ENCODE results near the gene CD163L1.
"Not testable (repeated sequence)": the region's sequence is repeated elsewhere in the genome, so short reads cannot be mapped to it uniquely, and the experiment has no call there.

Gene CD163L1

DNA sequence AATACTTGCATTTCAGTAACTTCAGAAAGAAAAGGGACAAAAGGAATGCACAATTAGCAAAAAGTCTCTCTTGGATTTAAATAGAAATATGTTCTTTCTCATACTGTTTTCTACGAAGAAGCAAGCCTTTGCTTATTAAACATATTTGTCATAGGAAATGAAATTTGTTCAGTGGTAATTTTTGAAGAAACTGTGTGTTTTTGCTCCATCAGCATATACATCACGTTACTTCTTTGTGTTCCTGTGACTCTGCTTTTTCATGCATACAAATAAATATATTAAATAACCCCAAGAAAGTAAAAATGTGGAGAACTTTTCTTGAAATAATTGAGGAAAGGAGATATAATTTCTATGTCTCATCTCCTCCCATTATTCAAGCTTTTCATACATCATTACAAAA is 39.7 kb downstream of the CD163L1 start:
- no peak for DNase-seq (ENCODE audit: low read depth)

DNA sequence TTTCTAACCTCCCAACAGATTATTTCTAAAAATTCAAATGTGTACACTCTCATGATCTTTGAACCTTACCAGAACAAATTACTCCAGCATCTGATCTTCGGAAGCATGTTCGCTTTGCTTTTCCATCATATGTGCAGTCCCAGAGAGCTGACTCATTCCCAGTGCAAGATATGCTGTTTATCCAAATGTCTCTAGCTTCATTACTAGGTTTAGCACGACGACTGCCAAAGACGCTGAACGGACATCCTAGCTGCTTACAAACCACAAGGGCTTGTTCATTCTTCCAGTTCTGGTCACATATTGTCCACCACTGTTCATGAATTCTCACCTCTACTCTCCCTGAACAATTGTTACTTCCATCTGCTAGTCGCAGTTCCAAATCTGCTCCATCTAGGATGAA is 40.5 kb downstream of the CD163L1 start:
- no peak for DNase-seq (ENCODE audit: low read depth)

DNA sequence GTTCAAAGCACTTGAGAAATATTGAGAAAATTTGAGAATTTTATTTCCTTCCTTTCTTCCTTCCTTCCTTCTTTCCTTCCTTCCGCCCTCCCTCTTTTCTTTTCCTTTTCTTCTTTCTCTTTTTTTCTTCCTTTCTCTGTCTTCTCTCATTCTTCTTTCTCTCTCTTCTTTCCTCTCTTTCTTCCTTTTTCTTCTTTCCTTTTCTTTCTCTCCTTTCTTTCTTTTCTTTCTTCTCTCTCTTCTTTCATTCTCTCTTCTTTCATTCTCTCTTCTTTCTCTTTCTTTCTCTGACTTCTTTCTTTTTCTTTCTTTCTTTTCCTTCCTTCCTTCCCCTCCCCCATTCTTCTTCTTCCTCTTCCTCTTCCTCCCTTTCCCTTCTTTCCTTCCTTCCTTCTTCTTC is 44.9 kb downstream of the CD163L1 start:
- no peak for DNase-seq (ENCODE audit: low read depth)

DNA sequence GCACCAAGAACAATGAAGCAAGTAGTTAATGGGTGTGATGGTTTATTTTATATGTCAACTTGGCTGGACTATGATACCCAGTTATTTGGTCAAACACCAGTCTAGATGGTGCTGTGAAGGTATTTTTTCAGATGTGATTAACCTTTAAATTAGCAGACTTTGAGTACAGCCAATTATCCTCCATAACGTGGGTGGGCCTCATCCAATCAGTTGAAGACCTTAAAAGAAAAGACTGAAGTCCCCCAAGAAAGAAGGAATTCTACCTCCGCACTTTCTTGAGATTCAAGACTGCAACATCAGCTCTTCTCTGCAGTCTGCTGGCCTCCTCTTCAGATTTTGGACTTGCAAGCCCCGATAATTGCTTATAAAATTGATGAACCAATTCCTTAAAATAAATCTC is 47.5 kb downstream of the CD163L1 start:
- no peak for DNase-seq (ENCODE audit: low read depth)

DNA sequence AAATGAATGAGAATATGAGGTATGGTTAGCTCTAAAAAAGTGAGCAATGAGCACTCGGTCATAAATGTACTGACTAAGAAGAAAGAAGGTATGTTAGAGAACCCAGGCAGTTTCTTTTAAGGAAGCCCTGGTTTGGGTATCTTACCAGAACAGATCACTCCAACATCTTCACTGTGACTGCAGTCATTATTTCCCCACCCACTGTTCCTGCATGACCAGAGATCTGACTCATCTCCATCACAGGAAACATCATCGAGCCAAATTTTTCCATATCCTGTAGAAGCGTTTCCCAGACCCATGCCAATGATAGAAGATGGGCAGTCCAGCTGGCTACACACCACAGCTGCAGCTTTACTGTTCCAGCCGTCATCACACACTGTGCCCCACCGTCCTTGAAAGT is 48.0 kb downstream of the CD163L1 start:
- no peak for DNase-seq (ENCODE audit: low read depth)

DNA sequence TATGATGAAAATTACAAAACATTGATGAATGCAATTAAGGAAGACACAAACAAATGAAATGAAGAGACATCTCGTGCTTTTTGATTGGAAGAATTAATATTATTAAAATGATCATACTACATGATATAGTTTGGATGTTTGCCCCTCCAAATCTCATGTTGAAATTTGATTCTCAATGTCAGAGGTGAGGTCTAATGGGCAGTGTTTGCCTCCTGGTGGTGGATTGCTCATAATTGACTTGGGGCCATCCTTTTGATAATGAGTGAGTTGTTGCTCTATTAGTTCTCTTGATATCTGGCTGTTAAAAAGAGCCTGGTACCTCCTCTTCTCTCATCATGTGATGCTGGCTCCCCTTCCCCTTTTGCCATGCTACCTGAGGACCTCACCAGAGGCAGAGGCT is 56.7 kb downstream of the CD163L1 start:
- DNase-seq (ENCODE audit: low read depth) = no peak

DNA sequence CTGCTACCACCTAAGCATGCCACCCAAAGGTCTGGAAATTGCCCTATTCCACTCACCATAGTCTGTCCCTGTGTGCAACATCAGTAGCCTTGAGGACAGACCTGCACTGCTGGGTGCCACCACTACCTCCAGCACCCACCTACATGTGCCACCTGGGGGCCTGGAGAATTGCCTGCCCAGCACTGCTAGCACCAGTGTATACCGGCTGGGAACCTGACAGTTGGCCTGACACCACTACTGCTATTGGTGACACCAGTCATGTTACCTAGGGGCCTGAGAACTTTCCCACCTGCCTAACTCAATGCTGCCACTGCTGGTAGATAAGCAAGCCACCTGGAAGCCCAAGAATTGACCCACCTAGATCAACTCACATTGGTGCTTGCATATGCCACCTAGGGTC is 60.8 kb downstream of the CD163L1 start:
- DNase-seq (ENCODE audit: low read depth) = no peak

DNA sequence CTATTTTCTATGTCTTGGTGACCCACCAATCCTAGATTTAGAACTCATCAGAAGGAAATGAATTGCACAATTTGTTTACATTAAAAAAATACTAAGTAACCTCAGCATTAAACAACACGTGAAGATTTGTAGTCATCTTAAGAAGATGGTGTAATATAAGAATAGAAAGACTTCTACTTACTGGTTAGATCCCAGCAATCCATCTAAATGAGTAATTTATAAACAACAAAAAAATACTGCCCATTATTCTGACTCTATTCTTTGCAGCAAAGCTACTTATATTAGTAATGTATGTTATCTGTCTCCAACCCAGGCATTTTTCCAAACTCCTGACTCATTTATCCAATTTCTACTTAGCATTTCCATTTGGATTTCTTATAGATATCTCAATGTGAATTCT is 67.8 kb downstream of the CD163L1 start:
- no peak for DNase-seq (ENCODE audit: low read depth)

DNA sequence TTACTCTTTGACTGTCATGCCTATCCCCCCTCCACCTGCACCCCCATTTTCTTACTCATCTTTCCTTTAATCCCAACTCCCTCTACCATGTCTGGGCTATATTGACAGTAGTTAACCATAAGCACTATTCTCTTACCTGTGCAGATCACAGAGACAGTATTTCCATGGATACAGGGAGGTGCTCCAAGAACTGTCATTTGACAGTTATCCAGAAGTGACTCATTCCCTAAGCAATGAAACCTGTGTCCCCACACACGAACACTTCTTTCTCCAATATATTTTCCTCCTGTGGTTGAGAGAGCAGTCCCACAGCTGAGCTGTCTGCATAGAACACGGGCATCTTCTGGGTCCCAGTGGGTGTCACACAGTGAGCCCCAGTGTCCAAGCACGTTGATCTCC is 68.8 kb downstream of the CD163L1 start:
- no peak for DNase-seq (ENCODE audit: low read depth)

DNA sequence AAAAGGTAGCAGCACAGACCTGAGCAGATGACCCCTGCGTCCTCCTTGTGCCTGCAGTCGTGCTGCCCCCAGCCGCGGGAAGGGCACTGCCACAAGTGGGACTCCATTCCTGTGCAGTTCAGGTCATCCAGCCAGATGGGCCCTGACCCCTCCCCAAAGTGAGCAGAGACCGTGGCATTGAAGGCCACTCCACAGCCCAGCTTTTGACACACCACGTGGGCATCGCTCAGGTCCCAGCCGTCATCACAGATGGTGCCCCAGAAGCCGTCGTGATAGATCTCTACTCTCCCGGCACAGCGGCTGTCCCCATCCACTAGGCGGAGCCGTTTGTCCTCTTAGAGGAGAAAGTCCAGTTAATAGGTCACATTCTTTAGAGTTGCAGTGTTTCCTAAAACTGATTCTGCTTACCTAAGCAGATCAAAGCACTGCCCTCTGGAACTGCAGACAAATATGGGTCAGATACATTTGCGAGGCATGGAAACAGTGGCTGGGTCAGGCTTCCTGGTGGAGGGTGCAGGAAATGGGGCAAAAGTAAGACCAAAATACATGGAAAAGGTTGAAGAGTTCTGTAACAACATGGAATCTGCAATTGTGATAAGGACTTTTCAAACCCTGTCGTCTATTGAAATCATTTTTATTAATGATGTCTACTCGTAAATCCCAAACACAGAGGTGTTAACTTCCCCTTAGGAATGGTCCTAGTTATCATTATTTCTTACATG is 69.4 kb downstream of the CD163L1 start:
- no peak for DNase-seq (ENCODE audit: low read depth)

DNA sequence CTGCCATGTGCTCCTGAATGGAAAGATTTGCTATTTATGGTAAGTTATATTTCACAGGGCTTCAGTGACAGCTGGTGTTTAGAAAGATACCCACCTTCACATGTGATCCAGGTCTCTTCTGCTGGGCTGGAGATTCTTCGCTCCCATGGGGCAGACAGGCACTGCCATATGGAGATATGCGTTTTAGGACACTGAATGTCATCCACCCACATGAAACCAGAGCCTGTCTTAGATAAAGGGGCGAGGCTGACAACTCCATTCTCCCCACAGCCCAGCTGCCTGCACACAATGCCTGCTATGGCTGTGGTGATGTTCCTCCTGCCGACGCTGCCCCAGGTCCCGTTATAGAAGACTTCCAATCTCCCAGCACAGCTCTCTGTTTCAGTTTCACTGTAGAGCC is 70.7 kb downstream of the CD163L1 start:
- no peak for DNase-seq (ENCODE audit: low read depth)

DNA sequence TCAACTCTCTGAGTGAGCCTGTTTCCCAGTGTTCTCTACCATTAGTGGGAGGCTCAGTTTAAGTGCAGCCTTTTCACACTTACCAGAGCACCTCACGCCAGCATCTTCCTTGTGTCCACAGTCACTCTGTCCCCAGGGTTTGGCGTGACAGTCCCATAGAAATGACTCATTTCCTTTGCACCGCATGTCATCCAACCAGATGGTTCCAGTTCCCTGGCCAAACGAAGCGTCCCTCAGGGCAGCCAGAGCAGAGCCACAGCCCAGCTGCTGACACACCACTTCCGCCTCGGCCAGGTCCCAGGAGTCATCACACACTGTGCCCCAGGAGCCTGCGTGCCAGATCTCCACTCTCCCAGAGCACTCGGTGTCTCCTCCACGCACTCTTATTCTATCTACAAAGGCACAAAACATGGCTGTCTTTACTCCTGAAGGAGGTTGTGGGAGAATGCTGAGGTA is 74.7 kb downstream of the CD163L1 start:
- DNase-seq (ENCODE audit: low read depth) = no peak

DNA sequence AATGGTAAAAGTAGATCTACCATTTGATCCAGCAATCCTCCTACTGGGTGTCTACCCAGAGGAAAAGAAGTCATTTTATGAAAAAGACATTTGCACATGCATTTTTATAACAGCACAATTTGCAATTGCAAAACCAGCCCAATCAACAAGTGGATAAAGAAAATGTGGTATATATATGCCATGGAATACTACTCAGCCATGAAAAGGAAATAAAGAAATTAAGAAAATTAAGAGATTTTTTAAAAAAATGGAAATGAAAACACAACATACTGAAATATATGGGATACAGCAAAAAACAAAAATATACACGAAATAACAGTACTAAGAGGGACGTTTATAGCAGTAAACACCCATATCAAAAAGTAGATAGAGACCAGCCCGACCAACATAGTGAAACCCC is 81.2 kb downstream of the CD163L1 start:
- no peak for DNase-seq (ENCODE audit: low read depth)

DNA sequence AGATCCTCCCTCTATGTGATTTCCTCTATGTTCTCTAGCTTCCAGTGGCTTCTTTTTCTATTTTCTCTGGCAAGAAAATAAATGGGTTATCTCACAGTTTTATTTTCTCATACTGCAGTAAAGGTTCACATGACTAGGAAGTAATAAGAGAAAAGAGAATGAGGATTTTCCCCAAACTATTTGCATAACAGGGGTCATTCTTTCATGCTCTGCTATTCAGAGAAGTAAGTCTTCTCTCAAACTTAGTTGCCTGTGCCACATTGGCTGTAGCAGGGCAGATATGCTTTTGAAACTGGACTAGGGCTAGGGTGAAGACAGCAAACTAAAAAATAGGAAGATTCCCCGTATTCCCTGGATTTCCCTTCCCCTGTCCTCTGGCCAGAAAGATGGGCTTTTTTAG is 82.7 kb downstream of the CD163L1 start:
- DNase-seq (ENCODE audit: low read depth) = no peak

DNA sequence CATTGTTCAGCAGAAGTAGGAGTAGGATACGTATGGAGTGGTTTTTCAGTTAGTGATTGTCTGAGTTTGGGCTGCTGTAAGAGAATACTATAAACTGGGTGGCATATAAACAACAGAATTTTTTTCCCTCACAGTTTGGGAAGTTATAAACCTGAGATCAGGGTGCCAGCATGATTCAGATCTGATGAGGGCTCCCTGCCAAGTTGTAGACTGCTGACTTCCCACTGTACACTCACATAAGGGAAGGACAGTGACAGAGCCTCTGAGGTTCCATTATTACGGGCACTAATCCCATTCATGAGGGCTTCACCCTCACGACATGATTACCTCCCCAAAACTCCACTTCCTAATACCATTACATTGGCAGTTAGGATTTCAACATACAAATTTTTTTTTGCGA is 89.4 kb downstream of the CD163L1 start:
- DNase-seq (ENCODE audit: low read depth) = no peak

DNA sequence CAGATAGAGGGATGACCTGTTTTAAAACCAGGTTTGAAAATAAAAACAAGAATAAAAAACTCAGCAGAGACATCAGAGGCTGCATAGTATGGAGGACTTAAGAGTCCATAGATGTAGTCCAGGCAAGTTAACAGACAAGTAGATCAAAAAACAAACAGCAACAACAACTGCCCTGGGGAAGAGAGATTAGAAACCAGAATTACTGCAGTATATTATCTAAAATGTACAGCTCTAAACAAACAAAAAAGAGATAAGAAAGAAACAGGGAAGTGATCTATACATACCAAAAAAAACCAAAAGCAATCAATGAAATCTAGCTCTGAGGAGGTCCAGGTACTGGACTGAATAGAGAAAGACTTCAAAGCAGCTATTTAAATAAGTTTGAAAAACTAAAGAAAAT is 91.3 kb downstream of the CD163L1 start:
- DNase-seq (ENCODE audit: low read depth) = no peak

DNA sequence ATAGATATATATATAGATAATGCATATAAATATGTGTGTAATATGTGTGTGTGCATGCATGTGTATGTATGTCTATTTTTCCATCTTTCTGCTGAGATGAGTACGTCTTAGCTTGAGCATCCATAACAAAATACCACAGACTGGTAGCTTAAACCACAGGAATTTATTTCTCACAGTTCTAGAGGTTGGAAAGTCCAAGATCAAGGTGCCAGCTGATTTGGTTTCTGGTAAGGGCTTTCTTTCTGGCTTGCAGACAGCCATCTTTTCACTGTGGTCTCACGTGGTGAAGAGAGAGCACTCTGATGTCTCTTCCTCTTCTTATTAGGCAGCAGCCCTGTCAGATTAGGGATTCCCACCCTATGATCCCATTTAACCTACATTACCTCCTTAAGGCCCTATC is 92.8 kb downstream of the CD163L1 start:
- DNase-seq (ENCODE audit: low read depth) = no peak

DNA sequence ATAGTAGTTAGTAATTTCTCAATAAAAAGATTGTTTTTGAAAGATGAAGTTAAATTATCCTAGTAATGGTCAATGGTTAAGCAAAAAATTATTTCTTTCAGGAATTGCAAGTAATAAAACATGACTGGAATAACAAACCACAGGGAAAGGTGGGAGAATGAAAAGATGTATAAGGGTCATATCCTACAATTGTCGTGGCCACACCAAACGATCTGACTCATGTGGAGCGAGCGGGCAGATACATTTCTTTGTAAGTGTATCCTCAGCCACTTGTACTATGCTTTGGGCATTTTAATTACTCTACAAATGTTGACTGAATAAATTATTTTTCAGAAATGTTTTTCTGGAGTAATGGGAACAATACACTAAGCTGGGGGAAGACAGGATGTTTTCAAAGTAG is 94.5 kb downstream of the CD163L1 start:
- DNase-seq (ENCODE audit: low read depth) = no peak

DNA sequence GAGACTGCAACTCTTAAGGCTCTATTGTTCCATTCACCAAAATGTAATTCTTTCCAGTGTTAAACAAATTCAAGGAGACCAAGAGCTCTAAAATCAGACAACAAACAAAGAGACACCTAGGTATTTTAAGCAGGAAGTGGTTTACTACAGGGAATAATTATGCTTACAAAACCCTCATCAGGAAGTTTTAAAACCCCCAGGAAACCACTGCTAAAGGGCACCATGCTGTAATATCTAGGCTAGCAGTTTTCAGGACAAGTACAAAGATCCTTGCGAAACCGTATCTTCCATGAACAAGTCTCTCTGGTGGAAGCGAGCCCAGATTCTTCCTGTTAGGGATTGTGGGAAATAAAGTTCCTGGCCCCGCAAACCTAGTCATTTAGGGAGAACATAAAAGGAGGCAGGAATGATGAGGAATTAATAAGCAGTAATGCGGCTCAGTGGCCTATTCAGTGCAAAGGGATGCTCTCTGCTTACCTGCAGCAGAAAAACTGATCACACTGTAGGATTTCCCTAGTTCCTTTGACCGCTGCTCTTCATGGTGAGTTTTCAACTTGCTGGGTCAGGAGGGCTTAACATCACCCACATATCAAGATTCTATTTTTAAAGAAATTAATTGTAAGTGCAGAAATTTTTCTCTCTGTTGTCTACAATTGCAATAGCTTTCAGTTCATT is 97.3 kb downstream of the CD163L1 start:
- DNase-seq (ENCODE audit: low read depth) = no peak

DNA sequence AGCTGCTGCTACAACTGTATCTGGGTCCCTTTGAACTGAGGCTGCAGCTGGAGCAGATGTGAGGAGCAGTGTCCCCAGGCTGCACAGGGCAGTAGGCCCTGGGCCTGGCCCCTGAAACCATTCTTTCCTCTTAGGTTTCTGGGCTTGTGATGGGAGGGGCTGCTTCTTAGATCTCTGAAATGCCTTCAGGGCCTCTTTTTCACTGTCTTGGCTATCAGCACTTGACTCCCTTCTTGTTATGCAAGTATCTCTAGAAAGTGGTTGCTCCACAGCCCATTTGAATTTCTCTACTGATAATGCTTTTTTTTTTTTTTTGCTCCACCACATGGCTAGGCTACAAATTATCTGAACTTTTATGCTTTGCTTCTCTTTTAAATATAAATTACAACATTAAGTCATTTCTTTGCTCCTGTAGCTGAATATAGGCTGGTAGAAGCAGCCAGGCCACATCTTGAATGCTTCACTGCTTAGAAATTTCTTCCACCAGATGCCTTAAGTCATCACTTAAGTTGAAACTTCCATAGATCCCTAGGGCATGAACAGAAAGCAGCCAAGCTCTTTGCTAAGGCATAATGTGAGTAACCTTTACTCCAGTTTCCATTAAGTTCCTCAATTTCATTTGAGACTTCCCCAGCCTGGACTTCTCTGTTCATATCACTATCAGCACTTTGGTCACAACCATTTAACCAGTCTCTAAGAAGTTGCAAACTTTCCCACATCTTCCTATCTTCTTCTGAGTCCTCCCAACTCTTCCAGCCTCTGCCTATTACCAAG is 98.9 kb downstream of the CD163L1 start:
- no peak for DNase-seq (ENCODE audit: low read depth)

DNA sequence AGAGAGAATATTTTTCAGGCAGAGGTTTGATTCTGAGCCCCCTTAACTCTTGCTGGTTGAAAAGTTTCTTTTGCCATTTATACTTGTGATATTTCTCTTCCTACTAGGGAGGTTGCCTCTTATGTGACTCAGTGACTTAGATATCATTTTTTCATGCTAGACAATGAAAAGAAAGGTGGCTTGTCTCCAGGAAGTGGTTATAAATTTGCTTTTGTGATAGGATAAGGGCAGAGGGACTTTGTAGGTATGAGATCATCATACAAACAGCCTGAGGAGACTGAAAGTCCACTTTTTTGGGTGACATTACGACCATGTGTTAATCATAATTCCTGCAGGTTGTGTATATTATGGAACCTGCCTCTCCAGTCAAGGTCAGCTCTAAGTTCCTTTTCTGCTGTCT is 104.3 kb downstream of the CD163L1 start:
- DNase-seq (ENCODE audit: low read depth) = no peak

DNA sequence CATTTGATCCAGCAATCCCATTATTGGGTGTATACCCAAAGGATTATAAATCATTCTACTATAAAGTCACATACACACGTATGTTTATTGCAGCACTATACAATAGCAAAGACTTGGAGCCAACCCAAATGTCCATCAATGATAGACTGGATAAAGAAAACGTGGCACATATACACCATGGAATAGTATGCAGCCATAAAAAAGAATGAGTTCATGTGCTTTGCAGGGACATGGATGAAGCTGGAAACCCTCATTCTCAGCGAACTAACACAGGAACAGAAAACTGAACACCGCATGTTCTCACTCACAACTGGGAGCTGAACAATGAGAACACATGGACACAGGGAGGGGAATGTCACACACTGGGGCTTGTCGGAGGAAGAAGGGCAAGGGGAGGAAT is 106.2 kb downstream of the CD163L1 start:
- DNase-seq (ENCODE audit: low read depth) = not testable (repeated sequence)

DNA sequence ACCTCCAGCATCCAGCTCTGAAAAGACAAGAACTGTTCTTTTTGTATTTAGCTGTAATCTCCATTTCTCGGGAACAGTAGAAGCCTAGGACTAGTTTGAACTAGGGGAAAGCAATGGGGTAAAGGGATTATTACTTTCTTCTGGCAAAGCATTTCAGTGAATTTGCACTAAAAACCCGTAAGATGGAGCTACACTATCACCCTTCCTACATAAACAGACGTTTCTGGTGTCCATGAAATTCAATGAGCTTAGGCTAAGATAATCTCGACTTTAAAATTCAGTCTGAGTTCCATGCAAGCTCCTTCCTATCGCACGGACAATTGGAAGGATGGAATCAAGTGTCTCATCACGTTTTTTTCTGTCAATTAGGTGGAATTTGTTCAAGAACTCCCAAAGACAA is 116.0 kb downstream of the CD163L1 start:
- no peak for DNase-seq (ENCODE audit: low read depth)
